ENCODE results near the gene FN3K. TPM values are rescaled to one million over a fixed set of nuclear protein-coding genes. Genes with fewer than 3 reads are reported as not detected.

Gene FN3K
- total and polyA plus RNA-seq, 2 donors (not counting 3 experiments of a cell fraction or from before 2014, with no cell fraction given) = 2.0 to 12.0 TPM

GRCh38 chr17:82686366-82687324, 48.8 kb upstream of the FN3K start:
- ChIA-PET CTCF (interaction anchor here (0.7 to 1.4 kb wide), 4 partner anchors 9 to 189 kb away, joined by 3 to 5 read pairs (median 4); no protein-coding TSS in a partner anchor), POLR2A (no interaction called here)
- H3K27ac ChIP-seq (ENCODE audit: insufficient read depth, low read depth, low read length) = no peak overlapping the region
- no peaks in the 10 kb centered on the region for H3K79me2 ChIP-seq (ENCODE audit: control insufficient read depth, insufficient read depth, low read length)
- intact Hi-C loops (cut with micrococcal nuclease) = no loop called here
- no peak for TF ChIP-seq POLR2A (IDR thresholded peaks at IDR 0.05; ENCODE audit: low read depth, low read length)
- TF ChIP-seq MYC (IDR thresholded peaks at IDR 0.05; ENCODE audit: low read depth, low read length) = no peak
- no peak for TF ChIP-seq CTCF (IDR thresholded peaks at IDR 0.05; ENCODE audit: extremely low read depth in 1 of 2, insufficient read depth in 1 of 2, low read depth in 1 of 2, low read length in 2 of 2)
- no peak for TF ChIP-seq POLR2AphosphoS5 (IDR thresholded peaks at IDR 0.05; ENCODE audit: insufficient read depth, low read depth, low read length)
- no peak for TF ChIP-seq EZH2 (IDR thresholded peaks at IDR 0.05; ENCODE audit: borderline replicate concordance, low read depth, low read length, severe bottlenecking)
- TF ChIP-seq FOS (IDR thresholded peaks at IDR 0.05; ENCODE audit: borderline replicate concordance, insufficient read depth, low read length) = no peak
- no peak for TF ChIP-seq JUN (IDR thresholded peaks at IDR 0.05; ENCODE audit: borderline replicate concordance, insufficient read depth, insufficient read length, low read depth)
- no peak for TF ChIP-seq GATA2 (IDR thresholded peaks at IDR 0.05; ENCODE audit: insufficient read depth, insufficient read length, low read depth, low read length)
- TF ChIP-seq MAX (IDR thresholded peaks at IDR 0.05; ENCODE audit: insufficient read depth, insufficient read length) = no peak
- no peaks in the 10 kb centered on the region for H3K9me3 ChIP-seq (replicated peaks; ENCODE audit: control insufficient read depth, insufficient read depth, low read length)
- no peak overlapping the region for H3K9ac ChIP-seq (replicated peaks; ENCODE audit: extremely low read depth, insufficient read depth, low read length)
- dilution Hi-C loops (cut with MboI; ENCODE audit: extremely low pct_ligation_motif_present, low sequenced_read_pairs) = no loop called here
- H3K27me3 ChIP-seq (ENCODE audit: control insufficient read depth in 2 of 2, insufficient read depth in 2 of 2, low read length in 2 of 2) = no peaks in the 10 kb centered on the region
- H3K4me3 ChIP-seq (replicated peaks in 1 of 3; ENCODE audit: insufficient read depth in 1 of 3, low read depth in 1 of 3, low read length in 3 of 3) = no peak overlapping the region
- no peaks in the 10 kb centered on the region for H3K36me3 ChIP-seq (ENCODE audit: control insufficient read depth in 2 of 2, extremely low read depth in 1 of 2, insufficient read depth in 2 of 2, low read length in 2 of 2)
- H3K4me2 ChIP-seq (ENCODE audit: insufficient read depth, low read length) = no peak overlapping the region
- H3K4me1 ChIP-seq (ENCODE audit: control insufficient read depth, extremely low read depth, insufficient read depth, low read length) = no peaks in the 10 kb centered on the region
- DNase-seq (ENCODE audit: low read depth, low spot score) (no peak), FAIRE-seq (no peak)
- H2AFZ ChIP-seq (ENCODE audit: low read depth, low read length) = no peak overlapping the region
- no peaks in the 10 kb centered on the region for H4K20me1 ChIP-seq (replicated peaks; ENCODE audit: control insufficient read depth, extremely low read depth, insufficient read depth, low read length)
- no TSS peak for BruUV-seq (replicated peaks)
- no peaks in the 10 kb centered on the region for H3K9me1 ChIP-seq (replicated peaks; ENCODE audit: control insufficient read depth, extremely low read depth, insufficient read depth, low read length)
